Bronchial epithelial cell (primary cell): ENCODE results near the gene MAGEA4. TPM values are rescaled to one million over a fixed set of nuclear protein-coding genes. Genes with fewer than 3 reads are reported as not detected.
A peak's percentile ranks its signal among the peaks of the same experiment; 100 is the strongest.

Experiments used
- DNase-seq: peaks from one replicate; pipeline ENCODE4 v3.0.0-alpha.2; 2010; ENCODE audit warnings: low read depth
- FAIRE-seq: peaks from 2 replicates; lab custom pipeline; 2011; peaks lifted over from hg19 to GRCh38; lab: Jason Lieb, UNC
- H3K27me3 ChIP-seq: 2 replicates; pipeline ENCODE4 v1.5.1; 2011; ENCODE audit warnings: low read length; ENCODE audit not compliant: control insufficient read depth, insufficient read depth
- H3K36me3 ChIP-seq: 2 replicates; pipeline ENCODE4 v1.5.1; 2011; ENCODE audit warnings: low read length; ENCODE audit not compliant: control insufficient read depth, insufficient read depth
- H3K4me3 ChIP-seq: 2 replicates; pipeline ENCODE4 v1.5.1; 2011; ENCODE audit warnings: mild to moderate bottlenecking, low read depth, low read length, control low read depth
- total RNA-seq: library from RNA; depleted of rRNA; stranded (reverse); fragments of >200 nt; gene quantifications from 2 replicates; pipeline ENCODE4 v1.2.1, GENCODE V29; 2014
- TF ChIP-seq, protein P1 (sequence below): IDR thresholded peaks from 2 replicates; pipeline ENCODE4 v1.5.1; 2011; ENCODE audit warnings: mild to moderate bottlenecking, moderate library complexity, low read length, control low read depth, inconsistent platforms; ENCODE audit not compliant: insufficient read depth, severe bottlenecking

Gene MAGEA4
- total RNA-seq, 1 donor from 2014 or later: not detected

DNA sequence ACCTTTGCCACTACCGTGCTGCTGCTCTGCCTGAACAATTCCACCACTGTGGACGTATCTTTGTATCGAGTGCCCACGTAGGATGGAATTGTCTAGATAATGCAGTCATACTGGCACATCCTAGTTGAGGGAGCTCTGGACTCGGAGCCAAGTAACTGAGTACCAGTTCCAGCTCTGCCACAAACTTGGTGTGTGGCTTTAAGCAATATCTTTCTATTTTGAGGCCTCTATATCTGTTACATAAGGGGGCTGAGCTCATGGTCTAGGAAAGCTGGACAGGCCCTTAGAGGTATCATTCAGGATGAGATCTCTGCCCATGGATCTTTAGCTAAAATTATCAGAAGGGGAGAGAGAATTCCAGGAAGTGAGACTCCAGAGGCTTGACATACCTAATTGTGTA lies 49.3 kb downstream of the MAGEA4 start:
- peaks cover 16% of the 10 kb centered on the region for H3K36me3 ChIP-seq
- FAIRE-seq (no peak), DNase-seq (no peak)
- no peaks in the 10 kb centered on the region for H3K27me3 ChIP-seq
- TF ChIP-seq, protein P1, sequence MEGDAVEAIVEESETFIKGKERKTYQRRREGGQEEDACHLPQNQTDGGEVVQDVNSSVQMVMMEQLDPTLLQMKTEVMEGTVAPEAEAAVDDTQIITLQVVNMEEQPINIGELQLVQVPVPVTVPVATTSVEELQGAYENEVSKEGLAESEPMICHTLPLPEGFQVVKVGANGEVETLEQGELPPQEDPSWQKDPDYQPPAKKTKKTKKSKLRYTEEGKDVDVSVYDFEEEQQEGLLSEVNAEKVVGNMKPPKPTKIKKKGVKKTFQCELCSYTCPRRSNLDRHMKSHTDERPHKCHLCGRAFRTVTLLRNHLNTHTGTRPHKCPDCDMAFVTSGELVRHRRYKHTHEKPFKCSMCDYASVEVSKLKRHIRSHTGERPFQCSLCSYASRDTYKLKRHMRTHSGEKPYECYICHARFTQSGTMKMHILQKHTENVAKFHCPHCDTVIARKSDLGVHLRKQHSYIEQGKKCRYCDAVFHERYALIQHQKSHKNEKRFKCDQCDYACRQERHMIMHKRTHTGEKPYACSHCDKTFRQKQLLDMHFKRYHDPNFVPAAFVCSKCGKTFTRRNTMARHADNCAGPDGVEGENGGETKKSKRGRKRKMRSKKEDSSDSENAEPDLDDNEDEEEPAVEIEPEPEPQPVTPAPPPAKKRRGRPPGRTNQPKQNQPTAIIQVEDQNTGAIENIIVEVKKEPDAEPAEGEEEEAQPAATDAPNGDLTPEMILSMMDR: no peak
- H3K4me3 ChIP-seq: no peak overlapping the region

DNA sequence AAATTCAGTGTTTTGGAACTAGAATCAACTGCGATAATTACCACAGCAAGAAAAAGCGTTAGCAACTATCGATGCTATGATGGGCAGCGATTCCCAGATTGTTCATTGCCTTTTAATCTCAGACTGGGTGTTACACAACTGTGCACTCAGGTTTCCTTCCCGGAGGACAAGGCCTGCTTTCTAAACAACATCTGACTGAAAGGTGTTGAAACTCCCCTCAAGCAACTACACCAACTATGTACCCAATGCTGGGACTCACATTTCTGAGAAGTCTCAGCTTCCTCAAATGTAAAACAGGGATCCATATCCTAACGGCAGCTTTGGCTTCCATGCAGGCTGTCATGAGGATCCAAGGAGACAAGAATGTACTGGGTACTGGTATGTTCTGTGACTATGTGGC lies 53.5 kb downstream of the MAGEA4 start:
- H3K4me3 ChIP-seq: no peak overlapping the region
- H3K36me3 ChIP-seq: peaks cover 12% of the 10 kb centered on the region
- DNase-seq (no peak), FAIRE-seq (no peak)
- TF ChIP-seq, protein P1: no peak
- no peaks in the 10 kb centered on the region for H3K27me3 ChIP-seq

DNA sequence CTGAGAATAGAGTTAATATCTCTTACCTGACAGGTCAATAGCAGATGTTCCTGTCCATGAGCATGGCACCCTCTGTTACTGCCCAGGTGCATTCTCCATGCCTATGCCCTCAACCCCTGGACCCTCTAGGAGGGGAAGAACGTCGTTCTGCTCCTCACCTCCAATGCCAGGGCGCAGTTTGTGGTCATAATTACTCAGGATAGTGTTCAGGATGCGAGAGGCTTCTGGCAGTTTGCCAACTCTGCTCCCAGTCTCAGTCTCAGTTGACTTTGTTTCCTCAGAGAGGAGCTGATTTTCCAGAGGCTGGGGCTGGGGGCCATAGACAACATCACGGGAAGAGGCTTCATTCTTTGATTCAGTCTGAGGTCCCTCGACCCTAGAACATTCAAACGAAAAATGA lies 57.3 kb downstream of the MAGEA4 start:
- FAIRE-seq: no peak

DNA sequence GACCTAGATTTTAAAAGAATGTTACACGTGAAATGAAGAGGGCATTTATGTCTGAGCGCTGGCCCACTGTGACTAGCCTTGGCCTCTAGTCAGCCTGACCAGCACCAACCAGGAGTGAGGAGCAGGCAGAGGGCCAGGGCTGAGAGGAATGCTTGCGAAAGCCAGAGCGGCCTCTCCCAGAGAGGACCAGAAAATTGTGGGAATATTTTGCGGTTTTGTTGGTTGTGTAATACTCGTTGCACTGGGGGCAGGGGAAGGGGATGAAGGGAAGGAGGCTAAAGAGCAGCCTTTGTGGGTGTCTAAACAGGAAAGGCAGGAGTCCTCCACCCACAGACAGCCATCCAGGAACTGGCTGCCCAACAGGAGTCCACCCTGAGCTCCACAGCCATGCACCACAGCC lies 58.0 kb downstream of the MAGEA4 start:
- FAIRE-seq (no peak), DNase-seq (peak; percentile 71)
- H3K27me3 ChIP-seq: no peaks in the 10 kb centered on the region
- TF ChIP-seq, protein P1: no peak
- no peak overlapping the region for H3K4me3 ChIP-seq
- H3K36me3 ChIP-seq: peaks cover 9% of the 10 kb centered on the region

More for the DNA sequence above, 57.3 kb downstream of the MAGEA4 start:
- TF ChIP-seq, protein P1: no peak
- no peaks in the 10 kb centered on the region for H3K27me3 ChIP-seq
- no peak for DNase-seq
- peaks cover 9% of the 10 kb centered on the region for H3K36me3 ChIP-seq
- no peak overlapping the region for H3K4me3 ChIP-seq

DNA sequence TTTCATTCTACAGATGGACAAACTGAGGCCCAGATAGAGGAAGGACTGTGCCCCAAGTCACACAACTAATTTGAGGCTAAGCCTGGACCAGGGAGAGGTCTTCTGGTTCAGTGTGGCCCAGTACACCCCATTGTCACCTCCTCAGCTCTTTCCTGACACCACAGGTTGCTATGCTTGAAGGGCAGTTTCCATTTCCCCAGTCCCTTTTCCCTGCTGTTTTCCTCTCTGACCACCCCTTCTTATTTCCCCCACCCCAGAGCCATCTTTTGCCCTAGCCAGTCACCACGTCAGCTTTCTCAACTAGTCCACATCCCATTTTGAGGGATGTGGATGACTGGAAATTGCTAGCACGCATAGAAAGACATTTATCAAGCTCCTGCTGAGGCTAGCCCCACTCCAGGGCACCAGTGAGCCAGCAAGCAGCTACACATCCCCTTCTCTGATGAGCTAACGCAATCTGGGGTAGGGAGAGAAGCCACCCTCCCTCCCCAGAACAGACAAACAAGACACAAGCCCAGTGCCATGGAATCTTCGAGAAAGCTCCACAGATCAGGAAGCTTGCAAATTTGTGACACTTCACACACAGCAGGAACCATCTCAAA lies 60.5 kb downstream of the MAGEA4 start:
- TF ChIP-seq, protein P1: no peak
- peak; percentile 38 for DNase-seq

DNA sequence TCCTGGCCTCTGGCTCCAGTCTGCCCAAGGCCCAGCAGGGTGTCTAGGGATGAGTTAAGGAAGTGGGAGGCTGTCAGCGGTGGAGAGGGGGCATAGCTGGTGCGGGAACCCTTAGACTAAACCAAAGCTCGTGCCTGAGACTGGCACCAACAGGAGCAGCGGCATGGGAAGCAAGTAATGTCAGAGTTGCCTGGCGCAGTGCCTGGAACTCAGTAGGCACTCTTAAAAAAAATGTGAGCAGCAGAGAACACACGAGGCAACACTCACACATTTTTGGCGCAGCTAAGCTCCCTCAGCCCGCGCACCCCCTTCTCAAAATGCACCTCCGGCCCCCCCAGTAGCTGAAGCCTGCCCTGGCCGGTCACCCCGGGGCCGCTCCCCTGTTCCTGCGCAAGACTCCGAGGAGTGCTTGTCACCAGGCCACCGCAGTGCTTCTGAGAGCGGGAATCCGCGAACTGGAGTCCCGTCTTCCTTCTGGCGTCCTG lies 61.2 kb downstream of the MAGEA4 start:
- peaks cover 2% of the 10 kb centered on the region for H3K36me3 ChIP-seq
- TF ChIP-seq, protein P1: no peak
- H3K27me3 ChIP-seq: no peaks in the 10 kb centered on the region
- H3K4me3 ChIP-seq: peak overlapping the region; percentile 58
- FAIRE-seq: peak; percentile 40
- peak; percentile 26 for DNase-seq

More for the DNA sequence above, 60.5 kb downstream of the MAGEA4 start:
- no peaks in the 10 kb centered on the region for H3K27me3 ChIP-seq
- FAIRE-seq: no peak
- H3K36me3 ChIP-seq: peaks cover 8% of the 10 kb centered on the region
- H3K4me3 ChIP-seq: peak overlapping the region; percentile 58
